GM12874 (cell line): Measurements from ENCODE around the gene DIRAS1.

ENCODE experiments used
- TF ChIP-seq, protein P1 (sequence below): IDR thresholded peaks from 2 replicates; pipeline ENCODE4 v1.5.1; 2011; ENCODE audit warnings: low read depth, mild to moderate bottlenecking, control low read depth, low read length, moderate library complexity; ENCODE audit not compliant: insufficient read depth

Gene DIRAS1

DNA sequence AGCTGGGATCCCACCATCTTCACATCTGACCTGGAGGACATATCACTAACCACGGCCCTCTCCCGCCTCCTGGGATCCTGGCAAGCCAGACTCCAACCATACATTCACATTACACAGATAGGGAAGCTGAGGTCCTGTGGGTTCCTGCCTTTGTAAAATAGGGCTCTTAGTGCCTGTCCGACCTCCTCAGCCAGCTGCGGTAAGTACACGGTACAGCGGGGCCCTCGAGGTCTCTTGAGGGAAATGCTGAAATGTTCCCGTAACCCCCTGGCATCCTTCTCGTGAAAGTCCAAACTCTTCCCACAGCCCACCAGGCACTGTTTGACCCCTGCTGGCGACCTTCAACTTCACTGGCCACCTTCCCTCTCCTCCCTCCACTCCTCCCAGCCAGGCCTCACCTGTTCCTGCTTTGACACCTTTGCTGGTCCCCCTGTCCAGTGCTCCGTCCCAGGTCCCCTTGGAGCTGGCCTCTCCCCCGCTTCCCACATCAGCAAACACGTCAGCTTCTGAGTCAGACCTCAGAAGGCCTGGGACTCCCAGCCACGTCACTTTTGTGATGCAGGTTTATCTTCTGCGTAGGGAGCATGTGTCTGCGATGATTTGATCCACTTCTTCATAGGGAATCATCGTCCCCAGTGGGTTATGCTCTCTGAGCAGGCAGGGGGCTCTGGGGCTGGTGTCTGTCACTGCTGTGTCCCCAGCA is 9.8 kb downstream of the DIRAS1 start:
- TF ChIP-seq, protein P1, sequence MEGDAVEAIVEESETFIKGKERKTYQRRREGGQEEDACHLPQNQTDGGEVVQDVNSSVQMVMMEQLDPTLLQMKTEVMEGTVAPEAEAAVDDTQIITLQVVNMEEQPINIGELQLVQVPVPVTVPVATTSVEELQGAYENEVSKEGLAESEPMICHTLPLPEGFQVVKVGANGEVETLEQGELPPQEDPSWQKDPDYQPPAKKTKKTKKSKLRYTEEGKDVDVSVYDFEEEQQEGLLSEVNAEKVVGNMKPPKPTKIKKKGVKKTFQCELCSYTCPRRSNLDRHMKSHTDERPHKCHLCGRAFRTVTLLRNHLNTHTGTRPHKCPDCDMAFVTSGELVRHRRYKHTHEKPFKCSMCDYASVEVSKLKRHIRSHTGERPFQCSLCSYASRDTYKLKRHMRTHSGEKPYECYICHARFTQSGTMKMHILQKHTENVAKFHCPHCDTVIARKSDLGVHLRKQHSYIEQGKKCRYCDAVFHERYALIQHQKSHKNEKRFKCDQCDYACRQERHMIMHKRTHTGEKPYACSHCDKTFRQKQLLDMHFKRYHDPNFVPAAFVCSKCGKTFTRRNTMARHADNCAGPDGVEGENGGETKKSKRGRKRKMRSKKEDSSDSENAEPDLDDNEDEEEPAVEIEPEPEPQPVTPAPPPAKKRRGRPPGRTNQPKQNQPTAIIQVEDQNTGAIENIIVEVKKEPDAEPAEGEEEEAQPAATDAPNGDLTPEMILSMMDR = no peak

DNA sequence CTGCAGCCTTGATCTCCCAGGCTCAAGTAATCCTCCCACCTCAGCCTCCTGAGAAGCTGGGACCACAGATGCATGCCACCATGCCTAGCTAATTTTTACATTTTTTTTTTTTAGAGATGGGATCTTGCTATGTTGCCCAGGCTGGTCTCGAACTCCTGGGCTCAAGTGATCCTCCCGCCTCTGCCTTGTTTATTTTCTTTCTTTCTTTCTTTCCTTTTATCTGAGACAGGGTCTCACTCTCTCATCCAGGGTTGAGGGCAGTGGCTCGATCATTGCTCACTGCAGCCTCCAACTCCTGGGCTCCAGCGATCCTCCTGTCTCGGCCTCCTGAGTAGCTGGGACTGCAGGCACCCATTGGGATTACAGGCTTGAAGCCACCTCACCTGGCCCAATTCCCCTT is 14.9 kb downstream of the DIRAS1 start:
- TF ChIP-seq, protein P1 = no peak

DNA sequence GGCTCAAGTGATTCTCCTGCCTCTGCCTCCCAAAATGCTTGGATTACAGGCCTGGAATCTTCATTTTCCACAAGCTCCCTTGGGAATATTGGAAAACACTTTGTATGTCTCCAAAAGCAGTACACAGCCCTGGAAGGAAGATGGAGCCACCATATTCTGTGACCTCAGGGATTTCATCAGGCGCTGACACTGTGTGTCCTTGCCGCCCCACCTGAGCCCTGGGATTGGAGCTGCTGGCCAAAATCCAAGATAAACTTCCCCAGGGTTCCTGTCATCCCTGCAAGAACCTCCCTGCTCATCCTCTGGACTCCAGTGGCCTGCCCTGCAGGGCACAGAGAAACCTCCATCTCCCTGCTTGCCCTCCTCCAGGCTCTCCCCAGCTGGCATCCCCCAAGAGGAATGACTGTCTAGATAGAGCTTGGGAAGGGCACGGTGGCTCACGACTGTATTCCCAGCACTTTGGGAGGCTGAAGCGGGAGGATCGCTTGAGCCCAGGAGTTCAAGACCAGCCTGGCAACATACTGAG is 17.4 kb downstream of the DIRAS1 start:
- TF ChIP-seq, protein P1 = no peak

DNA sequence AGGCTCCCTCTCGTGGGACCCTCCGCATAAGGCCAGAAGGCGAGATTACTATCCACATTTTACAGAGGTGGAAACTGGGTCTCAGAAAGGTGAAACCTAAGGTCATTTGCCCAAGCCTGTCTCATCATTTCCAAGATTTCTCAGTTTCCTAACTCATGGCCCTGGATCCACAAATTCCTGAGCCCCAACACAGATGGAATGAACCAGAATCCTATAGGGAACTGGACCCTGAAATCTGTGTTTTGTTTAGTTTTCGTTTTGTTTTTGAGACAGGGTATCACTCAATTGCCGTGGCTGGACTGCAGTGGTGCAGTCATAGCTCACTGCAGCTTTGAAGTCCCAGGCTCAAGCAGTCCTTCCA is 18.1 kb downstream of the DIRAS1 start:
- TF ChIP-seq, protein P1 = no peak

DNA sequence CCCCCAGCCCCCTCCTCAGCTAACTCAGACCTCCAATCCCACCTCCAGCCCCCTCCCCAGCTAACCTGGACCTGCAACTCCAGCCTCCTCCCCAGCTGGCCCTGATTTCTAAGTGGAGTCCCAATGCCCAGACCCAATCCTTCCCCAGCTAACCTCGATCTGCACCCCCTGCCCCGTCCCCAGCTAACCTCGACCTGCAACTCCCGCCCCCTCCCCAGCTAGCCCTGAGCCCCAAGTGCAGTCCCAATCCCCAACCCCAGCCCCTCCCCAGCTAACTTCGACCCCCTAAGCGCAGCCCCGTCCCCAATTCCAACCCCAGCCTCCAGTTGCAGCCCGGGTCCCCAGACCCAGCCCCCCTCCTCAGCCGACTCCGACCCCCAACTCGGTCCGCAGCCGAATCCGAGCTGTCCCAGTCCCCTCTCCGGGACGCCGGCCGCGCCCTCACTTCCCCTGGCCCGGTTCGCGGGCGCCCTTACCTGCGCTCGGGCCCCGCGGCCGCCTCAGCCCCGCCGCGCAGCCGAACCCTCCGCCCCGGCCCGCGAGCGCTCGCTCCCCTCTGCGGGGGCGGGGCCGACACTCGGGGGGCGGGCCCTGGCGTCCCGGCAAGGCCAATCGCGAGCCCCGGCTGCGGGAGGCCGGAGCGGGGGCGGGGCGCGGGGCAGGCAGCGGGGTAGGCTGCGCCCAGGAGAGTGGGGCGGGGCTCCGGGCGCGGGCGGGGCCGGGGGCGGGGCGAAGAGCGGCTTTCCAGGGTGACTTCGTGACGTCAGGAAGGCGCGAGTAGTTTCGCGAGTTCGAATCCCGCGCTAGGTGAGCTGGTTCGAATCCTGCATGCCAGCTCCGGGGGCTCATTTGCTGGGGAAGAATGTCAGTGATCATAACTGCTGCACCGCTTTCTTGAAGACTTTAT is 18.7 kb downstream of the DIRAS1 start, which contains the start of gene GNG7:
TSS of gene GNG7 (minus strand) at position 525 of the 907 bp plus-strand sequence. CDS start 182,006 bp downstream, outside the sequence.
- TF ChIP-seq, protein P1 = no peak

DNA sequence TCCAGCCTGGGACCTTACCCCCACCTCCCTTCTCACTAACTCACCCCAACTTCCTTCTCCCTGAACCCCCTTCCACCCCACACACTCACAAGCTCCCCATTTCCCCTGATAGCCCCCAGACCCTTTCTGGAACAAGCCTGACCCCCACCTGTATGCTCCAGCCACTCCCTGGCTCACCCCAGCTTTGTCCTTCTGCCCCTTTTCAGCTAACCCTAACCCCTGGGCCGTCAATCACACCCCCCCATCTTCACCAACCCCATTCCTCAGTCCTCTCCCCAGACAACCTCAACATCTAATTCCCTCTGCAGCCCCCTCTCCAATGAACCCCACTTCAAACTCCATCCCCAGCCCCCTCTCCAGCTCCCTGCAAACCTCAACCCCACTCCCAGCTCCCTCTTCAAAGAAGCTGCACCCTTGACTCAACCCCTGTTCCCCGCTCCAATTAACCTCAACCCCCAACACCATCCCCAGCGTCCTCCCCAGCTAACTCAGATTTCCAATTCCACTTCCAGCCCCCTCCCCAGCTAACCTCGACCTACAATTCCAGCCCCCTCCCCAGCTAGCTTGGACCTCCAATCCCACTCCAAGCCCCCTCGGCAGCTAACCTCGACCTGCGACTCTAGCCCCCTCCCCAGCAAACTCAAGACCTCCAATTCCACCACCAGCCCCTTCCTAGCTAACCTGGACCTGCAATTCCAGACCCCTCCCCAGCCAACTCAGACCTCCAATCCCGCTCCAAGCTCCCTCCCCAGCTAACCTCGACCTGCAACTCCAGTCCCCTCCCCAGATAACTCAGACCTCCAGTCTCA is 19.6 kb downstream of the DIRAS1 start:
- TF ChIP-seq, protein P1 = no peak
